Loucy (cell line): Measurements from ENCODE around the gene AGAP1.

Source experiments
- EZH2phosphoT487 ChIP-seq: fragments of 200-600 bp; IDR thresholded peaks from 2 replicates; pipeline ENCODE4 v1.6.1; 2018; ENCODE audit warnings: antibody characterized with exemption, mild to moderate bottlenecking, moderate library complexity, borderline replicate concordance
- TF ChIP-seq, protein P1 (sequence below): fragments of 200-600 bp; sonication (generic); conservative IDR thresholded peaks from 2 replicates; pipeline ENCODE4 v1.5.1; 2014; ENCODE audit warnings: mild to moderate bottlenecking, antibody characterized with exemption, low read length

DNA sequence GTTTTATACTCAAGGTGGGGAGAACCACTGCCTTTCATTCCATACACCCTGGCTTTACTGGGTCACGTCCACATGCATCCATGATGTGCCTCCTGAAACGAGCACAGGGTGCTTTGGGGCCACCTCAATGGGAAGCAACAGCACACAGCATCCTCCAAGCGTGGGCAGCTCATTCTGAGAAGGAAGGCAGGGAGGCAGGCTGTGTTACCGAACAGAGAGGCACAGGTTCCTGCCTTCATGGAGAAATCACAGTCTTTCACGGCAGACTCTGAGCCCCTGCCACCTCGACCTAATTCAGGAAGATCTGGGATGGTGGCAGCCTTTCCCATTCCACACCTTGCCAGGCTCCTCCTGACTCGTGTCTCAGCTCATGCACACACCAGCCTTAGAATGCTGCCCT is 544.3 kb downstream of the AGAP1 start:
- TF ChIP-seq, protein P1, sequence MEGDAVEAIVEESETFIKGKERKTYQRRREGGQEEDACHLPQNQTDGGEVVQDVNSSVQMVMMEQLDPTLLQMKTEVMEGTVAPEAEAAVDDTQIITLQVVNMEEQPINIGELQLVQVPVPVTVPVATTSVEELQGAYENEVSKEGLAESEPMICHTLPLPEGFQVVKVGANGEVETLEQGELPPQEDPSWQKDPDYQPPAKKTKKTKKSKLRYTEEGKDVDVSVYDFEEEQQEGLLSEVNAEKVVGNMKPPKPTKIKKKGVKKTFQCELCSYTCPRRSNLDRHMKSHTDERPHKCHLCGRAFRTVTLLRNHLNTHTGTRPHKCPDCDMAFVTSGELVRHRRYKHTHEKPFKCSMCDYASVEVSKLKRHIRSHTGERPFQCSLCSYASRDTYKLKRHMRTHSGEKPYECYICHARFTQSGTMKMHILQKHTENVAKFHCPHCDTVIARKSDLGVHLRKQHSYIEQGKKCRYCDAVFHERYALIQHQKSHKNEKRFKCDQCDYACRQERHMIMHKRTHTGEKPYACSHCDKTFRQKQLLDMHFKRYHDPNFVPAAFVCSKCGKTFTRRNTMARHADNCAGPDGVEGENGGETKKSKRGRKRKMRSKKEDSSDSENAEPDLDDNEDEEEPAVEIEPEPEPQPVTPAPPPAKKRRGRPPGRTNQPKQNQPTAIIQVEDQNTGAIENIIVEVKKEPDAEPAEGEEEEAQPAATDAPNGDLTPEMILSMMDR = no peak
- no peak for TF ChIP-seq EZH2phosphoT487
